HepG2 (cell line): ENCODE measurements around the gene LRRN4CL. TPM values are rescaled to one million over a fixed set of nuclear protein-coding genes. Genes with fewer than 3 reads are reported as not detected.
A peak's percentile ranks its signal among the peaks of the same experiment; 100 is the strongest.

Experiments used
- ATAC-seq: fragments of 200-7000 bp; cut with Tn5 transposase; 3 replicates; pipeline ENCODE4 v1.9.1; 2020; ENCODE audit warnings: mild to moderate bottlenecking, moderate library complexity
- BruUV-seq: library from RNA; stranded (reverse); fragments of 400-500 nt; replicated peaks from 2 replicates; lab custom pipeline; 2021; lab: Mats Ljungman, UMichigan
- CTCF ChIA-PET: fragments of 300-600 bp; formaldehyde crosslinking; extraction: SDS; loops from one replicate; lab custom pipeline; 2021; ENCODE audit warnings: low total read pairs, inconsistent platforms, low intra/inter-chr PET ratio; lab: Yijun Ruan, JAX
- POLR2A ChIA-PET: fragments of 350-600 bp; sonication (Branson Sonifier 250); formaldehyde crosslinking; loops from one replicate; lab custom pipeline; 2020; ENCODE audit warnings: antibody characterized with exemption, inconsistent platforms; lab: Yijun Ruan, JAX
- DNase-seq: peaks from one replicate; pipeline ENCODE4 v3.0.0-alpha.2; 2015; ENCODE audit warnings: low spot score
- FAIRE-seq: peaks from 3 replicates; lab custom pipeline; 2011; peaks lifted over from hg19 to GRCh38; lab: Jason Lieb, UNC
- H2AFZ ChIP-seq: one replicate; pipeline ENCODE4 v1.6.1; 2011; ENCODE audit warnings: low read length, inconsistent platforms
- H3K27ac ChIP-seq: fragments of 300-600 bp; 3 replicates; pipeline ENCODE4 v1.8.0; 2011; ENCODE audit warnings: mixed run types, mild to moderate bottlenecking, mixed read lengths, low read length, inconsistent platforms; ENCODE audit not compliant: insufficient read depth; ENCODE audit errors: extremely low read length
- H3K27me3 ChIP-seq, 2 experiments: fragments of 200-600 bp in 1 of 2; 2 replicates in 1 of 2; 3 replicates in 1 of 2; pipeline versions ENCODE4 v1.6.0 to v1.8.0; 2011; ENCODE audit warnings: low read length in 2 of 2, mild to moderate bottlenecking in 2 of 2, moderate library complexity in 2 of 2, inconsistent platforms in 1 of 2; ENCODE audit not compliant: insufficient read depth in 2 of 2, control insufficient read depth in 1 of 2
- H3K36me3 ChIP-seq, 2 experiments: fragments of 200-600 bp in 1 of 2; replicated peaks in 1 of 2; 2 replicates in 1 of 2; 3 replicates in 1 of 2; pipeline versions ENCODE4 v1.5.1 to v1.8.0; 2011; ENCODE audit warnings: low read length in 2 of 2, inconsistent platforms in 1 of 2; ENCODE audit not compliant: insufficient read depth in 2 of 2, control insufficient read depth in 1 of 2
- H3K4me1 ChIP-seq: 2 replicates; pipeline ENCODE4 v1.5.1; 2012; ENCODE audit warnings: low read length, inconsistent platforms; ENCODE audit not compliant: insufficient read depth
- H3K4me2 ChIP-seq: 2 replicates; pipeline ENCODE4 v1.6.0; 2011; ENCODE audit warnings: low read depth, low read length, inconsistent platforms
- H3K4me3 ChIP-seq, 3 experiments: fragments of 200-600 bp in 1 of 3; sonication (generic), shearing (Covaris generic) in 1 of 3; replicated peaks in 1 of 3; 2 replicates each; pipeline ENCODE4 v1.5.1; 2011 to 2016; ENCODE audit warnings: low read length in 3 of 3, inconsistent platforms in 2 of 3, low read depth in 2 of 3, mild to moderate bottlenecking in 2 of 3, control low read depth in 1 of 3, mixed read lengths in 1 of 3; ENCODE audit not compliant: insufficient read depth in 1 of 3
- H3K79me2 ChIP-seq: one replicate; pipeline ENCODE4 v1.6.1; 2011; ENCODE audit warnings: low read length, inconsistent platforms; ENCODE audit not compliant: insufficient read depth
- H3K9ac ChIP-seq: 2 replicates; pipeline ENCODE4 v1.6.0; 2011; ENCODE audit warnings: mild to moderate bottlenecking, low read depth, low read length, inconsistent platforms; ENCODE audit not compliant: insufficient read depth
- H3K9me3 ChIP-seq: 2 replicates; pipeline ENCODE4 v1.5.1; 2012; ENCODE audit warnings: mild to moderate bottlenecking, low read length
- H4K20me1 ChIP-seq: 2 replicates; pipeline ENCODE4 v1.6.0; 2011; ENCODE audit warnings: inconsistent platforms, mild to moderate bottlenecking, low read length, moderate library complexity; ENCODE audit not compliant: insufficient read depth
- ADNP ChIP-seq: sonication (generic); formaldehyde crosslinking; IDR thresholded peaks from 2 replicates; pipeline ENCODE4 v1.4.0; 2020; ENCODE audit warnings: missing genetic modification reagents
- HIVEP1 ChIP-seq: sonication (generic); formaldehyde crosslinking; IDR thresholded peaks from 2 replicates; pipeline ENCODE4 v1.4.0; 2020; ENCODE audit warnings: mild to moderate bottlenecking, missing genetic modification reagents
- HNF4A ChIP-seq: sonication (generic); formaldehyde crosslinking; IDR thresholded peaks from 2 replicates; pipeline ENCODE4 v1.4.0; 2020; ENCODE audit warnings: missing genetic modification reagents
- KDM4B ChIP-seq: sonication (generic); formaldehyde crosslinking; IDR thresholded peaks from 2 replicates; pipeline ENCODE4 v1.4.0; 2020; ENCODE audit warnings: missing genetic modification reagents
- MAFF ChIP-seq: IDR thresholded peaks from 2 replicates; pipeline ENCODE4 v1.6.1; 2011; ENCODE audit warnings: low read depth, low read length, improper control_type of control experiment
- MAFK ChIP-seq, 2 experiments: IDR thresholded peaks in 1 of 2; conservative IDR thresholded peaks in 1 of 2; 2 replicates each; pipeline ENCODE4 v1.6.1; 2011; ENCODE audit warnings: improper control_type of control experiment in 2 of 2, low read length in 2 of 2
- MED8 ChIP-seq: sonication (generic); formaldehyde crosslinking; IDR thresholded peaks from 2 replicates; pipeline ENCODE4 v1.8.1; 2023; ENCODE audit warnings: mild to moderate bottlenecking, missing genetic modification reagents; ENCODE audit not compliant: insufficient replicate concordance
- MTA1 ChIP-seq: sonication (generic); formaldehyde crosslinking; IDR thresholded peaks from 2 replicates; pipeline ENCODE4 v1.4.0; 2020; ENCODE audit warnings: missing genetic modification reagents, mild to moderate bottlenecking, borderline replicate concordance
- MTERF4 ChIP-seq: sonication (generic); formaldehyde crosslinking; IDR thresholded peaks from 2 replicates; pipeline ENCODE4 v1.8.0; 2023; ENCODE audit warnings: mild to moderate bottlenecking, missing genetic modification reagents
- NFE2L2 ChIP-seq: fragments of 150-350 bp; IDR thresholded peaks from 2 replicates; pipeline ENCODE4 v1.6.1; 2014; ENCODE audit warnings: low read length
- TFDP1 ChIP-seq: IDR thresholded peaks from 2 replicates; pipeline ENCODE4 v1.6.1; 2016; ENCODE audit warnings: missing compliant biosample characterization, missing genetic modification reagents, borderline replicate concordance
- TOPORS ChIP-seq: sonication (generic); formaldehyde crosslinking; IDR thresholded peaks from 2 replicates; pipeline ENCODE4 v1.8.0; 2023; ENCODE audit warnings: mild to moderate bottlenecking, missing genetic modification reagents
- ZBTB7A ChIP-seq: sonication (generic); formaldehyde crosslinking; IDR thresholded peaks from 2 replicates; pipeline ENCODE4 v1.8.0; 2022; ENCODE audit warnings: mild to moderate bottlenecking, missing genetic modification reagents
- ZMYM3 ChIP-seq: sonication (generic); formaldehyde crosslinking; IDR thresholded peaks from 2 replicates; pipeline ENCODE4 v1.5.1; 2020; ENCODE audit warnings: mild to moderate bottlenecking, missing genetic modification reagents
- ZNF292 ChIP-seq: sonication (generic); formaldehyde crosslinking; IDR thresholded peaks from 2 replicates; pipeline ENCODE4 v1.8.1; 2022; ENCODE audit warnings: mild to moderate bottlenecking, low read depth, missing genetic modification reagents, borderline replicate concordance
- WGBS: methylation state at CpG from one replicate; pipeline ENCODE4 v1.1.6; 2017; ENCODE audit warnings: low lambda C conversion rate; 5-methylcytosine and 5-hydroxymethylcytosine counted together
- in situ Hi-C: cut with HindIII; loops from 2 replicates; pipeline ENCODE4 v1.10.0; 2017; ENCODE audit warnings: low pct_unique_long_range_greater_than_20kb; ENCODE audit not compliant: extremely low pct_ligation_motif_present
- intact Hi-C: fragments of 100-400 bp; cut with micrococcal nuclease; formaldehyde crosslinking; loops from one replicate; pipeline ENCODE4 v1.10.0; 2022; ENCODE audit not compliant: unreplicated experiment
- polyA plus RNA-seq, 8 experiments: library from polyadenylated mRNA; depleted of rRNA in 3 of 8; stranded (reverse) in 7 of 8; unstranded in 1 of 8; fragments of >200 nt; fragmentation: Illumina TruSeq in 4 of 8; extraction: Trizol in 4 of 8; gene quantifications; 2 replicates each; pipeline versions ENCODE4 v1.2.1 to v1.2.3, GENCODE V29; 2011 to 2016; ENCODE audit warnings: low read depth in 4 of 8, missing spikeins in 1 of 8, mixed read lengths in 1 of 8; ENCODE audit not compliant: insufficient read depth in 1 of 8
- total RNA-seq, 5 experiments: library from RNA; depleted of rRNA; stranded (reverse); fragments of >200 nt; fragmentation: Illumina TruSeq; extraction: Trizol; gene quantifications; 2 replicates each; pipeline ENCODE4 v1.2.3, GENCODE V29; 2016; ENCODE audit warnings: low read depth in 1 of 5

The LRRN4CL gene
- total and polyA plus RNA-seq, 2 of the 13 experiments (the other 11 are each of a cell fraction or from before 2014, with no cell fraction given): 0.11 TPM; not detected in 1

- CTCF ChIA-PET: no interaction called here
- H3K36me3 ChIP-seq: peaks cover 31 to 92% of the 10 kb centered on the region in 2 experiments
- no peak for DNase-seq
- H3K27me3 ChIP-seq: no peaks in the 10 kb centered on the region
- H4K20me1 ChIP-seq: no peaks in the 10 kb centered on the region; the same call in 1 of the 2 replicates
- TF ChIP-seq HNF4A (CRISPR knock-in tag): no peak
- TF ChIP-seq MAFK (conservative IDR thresholded peaks at IDR 0.05 in 1 of 2, IDR thresholded peaks at IDR 0.05 in 1 of 2; ENCODE audit: low read length in 2 of 2): peak; percentile 90 to 95
- peak; percentile 93 for TF ChIP-seq MAFF
- H3K27ac ChIP-seq: no peak overlapping the region
- intact Hi-C loops (no loop called here), in situ Hi-C loops (no loop called here)
- POLR2A ChIA-PET: interaction anchor here (1.8 kb wide), 1 partner anchor 11 kb away, joined by 6 read pairs; the partner anchor contains the start of gene HNRNPUL2
- FAIRE-seq: no peak
- H3K4me2 ChIP-seq: no peak overlapping the region
- 94% methylated on average over 5 of the region's 5 CpGs for WGBS
- H3K79me2 ChIP-seq: peaks cover 16% of the 10 kb centered on the region
- no peaks in the 10 kb centered on the region for H3K4me1 ChIP-seq
- no TSS peak for BruUV-seq
- no peak for ATAC-seq
- no peak overlapping the region for H2AFZ ChIP-seq
- no peak overlapping the region for H3K4me3 ChIP-seq
- 0 out of 2 replicates have a peak overlapping the region, but pooled peaks have one; percentile 3 for H3K9ac ChIP-seq
- no peaks in the 10 kb centered on the region for H3K9me3 ChIP-seq
Observed at GRCh38 chr11:62716206-62716605, 26.9 kb upstream of the LRRN4CL start.

GRCh38 chr11:62715150-62716130, 26.1 kb upstream of the LRRN4CL start:
- in situ Hi-C loops (no loop called here), intact Hi-C loops (no loop called here)
- peaks cover 11% of the 10 kb centered on the region for H3K79me2 ChIP-seq
- H3K36me3 ChIP-seq: peaks cover 32 to 91% of the 10 kb centered on the region in 2 experiments
- FAIRE-seq: no peak
- CTCF ChIA-PET: no interaction called here
- peak; percentile 34; the same call in 1 of the 3 replicates for ATAC-seq
- no peak overlapping the region for H3K27ac ChIP-seq
- H3K9ac ChIP-seq: no peak overlapping the region
- POLR2A ChIA-PET: interaction anchor here (1.8 kb wide), 1 partner anchor 12 kb away, joined by 6 read pairs; the partner anchor contains the start of gene HNRNPUL2
- DNase-seq: no peak
- BruUV-seq: no TSS peak
- no peak overlapping the region for H2AFZ ChIP-seq
- 97% methylated on average over 23 of the region's 24 CpGs for WGBS
- H4K20me1 ChIP-seq: no peaks in the 10 kb centered on the region; the same call in 1 of the 2 replicates
- no peak overlapping the region for H3K4me2 ChIP-seq
- H3K4me1 ChIP-seq: no peaks in the 10 kb centered on the region
- no peaks in the 10 kb centered on the region for H3K27me3 ChIP-seq
- H3K9me3 ChIP-seq: no peaks in the 10 kb centered on the region
- H3K4me3 ChIP-seq: no peak overlapping the region
- TF ChIP-seq ZBTB7A (CRISPR knock-in tag): no peak
- TF ChIP-seq ADNP (CRISPR knock-in tag): no peak
- no peak for TF ChIP-seq HIVEP1 (CRISPR knock-in tag)
- TF ChIP-seq MED8: no peak
- TF ChIP-seq KDM4B (CRISPR knock-in tag): no peak
- TF ChIP-seq NFE2L2: no peak
- TF ChIP-seq MTA1 (CRISPR knock-in tag): no peak
- TF ChIP-seq ZMYM3: no peak
- TF ChIP-seq TOPORS (CRISPR knock-in tag): no peak
- TF ChIP-seq TFDP1 (CRISPR knock-in tag): no peak
- TF ChIP-seq MTERF4: no peak
- no peak for TF ChIP-seq ZNF292 (CRISPR knock-in tag)
